Chondrocyte (in vitro differentiated cells): Measurements from ENCODE around the gene DIS3. TPM values are rescaled to one million over a fixed set of nuclear protein-coding genes. Genes with fewer than 3 reads are reported as not detected.
"Not testable (repeated sequence)": the region's sequence is repeated elsewhere in the genome, so short reads cannot be mapped to it uniquely, and the experiment has no call there.

Experiments used
- DNase-seq: peaks from one replicate; pipeline ENCODE4 v3.0.0; 2021; ENCODE audit warnings: mixed read lengths, low spot score
- H3K27ac Mint-ChIP-seq: one replicate; pipeline ENCODE4 v1.8.0; 2021; ENCODE audit warnings: mild to moderate bottlenecking, moderate library complexity, mixed read lengths; ENCODE audit not compliant: unreplicated experiment
- H3K27me3 Mint-ChIP-seq: 2 replicates; pipeline ENCODE4 v1.8.0; 2021; ENCODE audit warnings: low read depth, mixed read lengths
- H3K36me3 Mint-ChIP-seq: 2 replicates; pipeline ENCODE4 v1.8.0; 2021; ENCODE audit warnings: low read depth, mixed read lengths
- H3K4me1 Mint-ChIP-seq: 2 replicates; pipeline ENCODE4 v1.8.0; 2021; ENCODE audit warnings: low read depth, mild to moderate bottlenecking, mixed read lengths
- H3K4me3 Mint-ChIP-seq: one replicate; pipeline ENCODE4 v1.8.0; 2021; ENCODE audit warnings: mild to moderate bottlenecking, moderate library complexity, mixed read lengths; ENCODE audit not compliant: unreplicated experiment
- H3K9me3 Mint-ChIP-seq: 2 replicates; pipeline ENCODE4 v1.8.0; 2021; ENCODE audit warnings: low read depth, mixed read lengths
- total RNA-seq: library from RNA; stranded (reverse); gene quantifications from 3 replicates; pipeline ENCODE4 v1.2.1, GENCODE V29; 2021
- TF ChIP-seq, protein P1 (sequence below): fragments of 200-600 bp; sonication (generic); IDR thresholded peaks from 2 replicates; pipeline ENCODE4 v1.5.0; 2021; ENCODE audit warnings: antibody characterized with exemption, mild to moderate bottlenecking, moderate library complexity

Gene DIS3
- total RNA-seq, 1 donor from 2014 or later: 30.5 TPM

- no peaks in the 10 kb centered on the region for H3K27me3 Mint-ChIP-seq
These were observed 54.8 kb downstream of the DIS3 start for GRCh38 chr13:72726726-72727416.

DNA sequence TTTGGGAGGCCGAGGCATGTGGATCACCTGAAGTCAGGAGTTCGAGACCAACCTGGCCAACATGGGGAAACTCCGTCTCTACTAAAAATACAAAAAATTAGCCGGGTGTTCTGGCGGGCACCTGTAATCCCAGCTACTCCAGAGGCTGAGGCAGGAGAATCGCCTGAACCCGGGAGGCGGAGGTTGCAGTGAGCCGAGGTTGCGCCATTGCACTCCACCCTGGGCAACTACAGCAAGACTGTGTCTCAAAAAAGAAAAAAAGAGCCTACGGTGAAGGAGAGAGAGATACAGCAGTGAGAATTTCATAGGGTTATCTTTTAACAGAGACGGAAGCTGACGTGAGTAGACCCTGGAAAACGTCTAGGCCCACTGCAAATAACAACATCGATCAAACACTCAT, 55.5 kb downstream of the DIS3 start:
- H3K36me3 Mint-ChIP-seq, H3K9me3 Mint-ChIP-seq, DNase-seq, H3K27me3 Mint-ChIP-seq: not testable (repeated sequence)
- Mint-ChIP-seq H3K4me3 (peak overlapping the region; percentile 92), H3K4me1 (peaks cover 40% of the 10 kb centered on the region), H3K27ac (peak overlapping the region; percentile 8)

More at GRCh38 chr13:72726726-72727416, 54.8 kb downstream of the DIS3 start:
- no peaks in the 10 kb centered on the region for H3K9me3 Mint-ChIP-seq
- H3K4me3 Mint-ChIP-seq: peak overlapping the region; percentile 92
- peak; percentile 90 for DNase-seq
- peaks cover 40% of the 10 kb centered on the region for H3K4me1 Mint-ChIP-seq
- peak overlapping the region; percentile 77 for H3K27ac Mint-ChIP-seq
- TF ChIP-seq, protein P1, sequence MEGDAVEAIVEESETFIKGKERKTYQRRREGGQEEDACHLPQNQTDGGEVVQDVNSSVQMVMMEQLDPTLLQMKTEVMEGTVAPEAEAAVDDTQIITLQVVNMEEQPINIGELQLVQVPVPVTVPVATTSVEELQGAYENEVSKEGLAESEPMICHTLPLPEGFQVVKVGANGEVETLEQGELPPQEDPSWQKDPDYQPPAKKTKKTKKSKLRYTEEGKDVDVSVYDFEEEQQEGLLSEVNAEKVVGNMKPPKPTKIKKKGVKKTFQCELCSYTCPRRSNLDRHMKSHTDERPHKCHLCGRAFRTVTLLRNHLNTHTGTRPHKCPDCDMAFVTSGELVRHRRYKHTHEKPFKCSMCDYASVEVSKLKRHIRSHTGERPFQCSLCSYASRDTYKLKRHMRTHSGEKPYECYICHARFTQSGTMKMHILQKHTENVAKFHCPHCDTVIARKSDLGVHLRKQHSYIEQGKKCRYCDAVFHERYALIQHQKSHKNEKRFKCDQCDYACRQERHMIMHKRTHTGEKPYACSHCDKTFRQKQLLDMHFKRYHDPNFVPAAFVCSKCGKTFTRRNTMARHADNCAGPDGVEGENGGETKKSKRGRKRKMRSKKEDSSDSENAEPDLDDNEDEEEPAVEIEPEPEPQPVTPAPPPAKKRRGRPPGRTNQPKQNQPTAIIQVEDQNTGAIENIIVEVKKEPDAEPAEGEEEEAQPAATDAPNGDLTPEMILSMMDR: no peak
- H3K36me3 Mint-ChIP-seq: no peaks in the 10 kb centered on the region

DNA sequence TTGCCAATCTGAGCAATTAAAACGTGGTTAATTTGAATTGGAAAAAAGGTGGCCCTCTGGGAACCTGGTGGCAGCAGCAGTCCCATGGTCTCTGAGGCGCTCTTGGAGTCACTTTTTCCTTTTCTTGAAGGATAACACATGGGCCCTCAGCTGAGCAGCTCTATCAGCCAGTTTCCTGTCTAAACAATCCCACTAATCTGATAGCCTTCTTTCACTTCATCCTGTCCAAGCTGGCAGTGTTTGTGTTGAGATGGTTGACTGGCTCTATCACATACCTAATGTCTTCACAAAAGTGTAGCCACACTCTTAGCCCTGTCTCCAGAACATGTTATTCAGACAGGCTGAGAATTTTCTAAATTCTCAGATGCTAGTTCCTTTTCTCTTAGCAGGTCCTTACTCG, 64.9 kb downstream of the DIS3 start:
- peaks cover 23% of the 10 kb centered on the region for H3K36me3 Mint-ChIP-seq
- TF ChIP-seq, protein P1: no peak
- no peak overlapping the region for H3K4me3 Mint-ChIP-seq
- DNase-seq: no peak
- H3K27ac Mint-ChIP-seq: no peak overlapping the region
- H3K27me3 Mint-ChIP-seq: no peaks in the 10 kb centered on the region
- H3K9me3 Mint-ChIP-seq: peaks cover 7% of the 10 kb centered on the region
- H3K4me1 Mint-ChIP-seq: no peaks in the 10 kb centered on the region

Other genes starting within 250 kb of the DIS3 start
- gene MZT1, start 54.3 kb downstream of the DIS3 start, total RNA-seq: 10.9 to 11.7 TPM (median 11.6 TPM) in 3 replicates
- gene BORA, start 54.0 kb downstream of the DIS3 start, total RNA-seq: 2.8 to 4.5 TPM (median 3.2 TPM) in 3 replicates
- gene PIBF1, start 233 bp upstream of the DIS3 start, total RNA-seq: 18.2 to 29.9 TPM (median 20.7 TPM) in 3 replicates